NOMO-1 treated with DMSO at 0.1 percent for 48 hours (cell line): ENCODE measurements around the gene SLC25A22.

Experiments used
- DNase-seq: peaks from one replicate; lab custom pipeline; 2025; ENCODE audit not compliant: unreplicated experiment; lab: John Stamatoyannopoulos, UW

The SLC25A22 gene

DNA sequence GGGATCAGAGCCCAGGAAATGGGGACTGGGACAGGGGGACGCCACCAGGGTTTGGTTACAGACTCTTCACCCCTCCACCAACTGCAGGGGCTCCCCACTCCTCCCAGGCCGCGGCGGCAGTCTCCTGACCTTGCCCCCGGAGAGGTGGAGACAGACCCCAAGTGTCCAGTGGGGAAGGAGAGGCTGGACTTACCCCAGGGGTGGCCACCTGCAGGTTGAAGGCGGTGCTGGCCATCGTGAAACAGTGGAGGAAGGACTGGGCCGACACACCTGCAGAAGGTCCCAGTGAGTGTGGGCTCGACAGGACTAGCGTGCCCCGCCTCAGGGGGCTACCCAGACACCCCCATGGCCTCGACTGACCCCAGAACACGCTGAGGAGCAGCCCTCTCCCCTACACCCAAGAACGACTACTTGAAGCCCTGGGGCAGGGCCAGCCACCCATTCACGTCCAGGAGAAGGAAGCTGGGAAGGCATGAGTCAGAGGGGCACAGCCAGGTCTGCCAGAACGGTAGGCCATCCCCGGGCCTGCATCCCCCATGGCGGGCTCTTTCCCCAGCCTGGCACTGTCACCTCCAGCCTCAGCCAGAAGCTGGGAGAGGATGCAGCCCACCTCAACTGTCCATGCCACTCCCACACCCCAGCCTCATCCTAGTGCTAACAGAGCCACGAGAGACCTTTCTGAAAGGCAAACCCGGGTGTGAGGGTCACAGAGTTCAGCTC, 23.0 kb downstream of the SLC25A22 start:
- no peak for DNase-seq

GRCh38 chr11:773830-774229, 24.3 kb downstream of the SLC25A22 start:
- no peak for DNase-seq

GRCh38 chr11:773425-773824, 24.7 kb downstream of the SLC25A22 start:
- DNase-seq: no peak

GRCh38 chr11:772429-773390, 25.4 kb downstream of the SLC25A22 start:
- no peak for DNase-seq

DNA sequence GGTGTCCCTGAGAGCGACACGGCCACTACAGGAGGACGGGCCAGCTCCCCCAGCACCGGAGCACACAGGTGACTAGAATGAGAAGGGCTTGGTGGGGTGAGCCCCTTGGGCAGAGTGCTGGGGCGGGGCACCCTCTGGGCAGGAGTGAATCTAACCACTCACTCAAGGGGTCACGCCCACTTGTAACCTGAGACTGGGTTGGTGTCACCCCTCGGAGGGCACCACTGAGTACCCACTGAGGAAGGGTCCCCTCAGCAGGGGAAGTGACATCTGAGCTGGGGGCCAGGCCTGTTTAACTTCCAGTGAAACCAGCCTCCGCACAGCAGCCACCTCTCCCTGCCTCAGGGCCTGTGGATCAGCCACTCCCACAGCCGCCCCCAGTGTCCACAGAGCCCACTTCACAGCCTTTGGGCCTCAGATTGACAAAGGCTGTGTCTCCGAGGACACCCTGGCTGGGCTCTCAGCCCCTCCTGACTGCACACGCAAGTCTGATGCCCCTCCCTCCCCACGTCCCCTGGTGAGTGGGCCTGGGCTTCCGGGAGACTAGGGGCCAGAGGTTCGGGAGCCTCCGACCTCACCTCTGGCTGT, 26.4 kb downstream of the SLC25A22 start:
- DNase-seq: no peak

DNA sequence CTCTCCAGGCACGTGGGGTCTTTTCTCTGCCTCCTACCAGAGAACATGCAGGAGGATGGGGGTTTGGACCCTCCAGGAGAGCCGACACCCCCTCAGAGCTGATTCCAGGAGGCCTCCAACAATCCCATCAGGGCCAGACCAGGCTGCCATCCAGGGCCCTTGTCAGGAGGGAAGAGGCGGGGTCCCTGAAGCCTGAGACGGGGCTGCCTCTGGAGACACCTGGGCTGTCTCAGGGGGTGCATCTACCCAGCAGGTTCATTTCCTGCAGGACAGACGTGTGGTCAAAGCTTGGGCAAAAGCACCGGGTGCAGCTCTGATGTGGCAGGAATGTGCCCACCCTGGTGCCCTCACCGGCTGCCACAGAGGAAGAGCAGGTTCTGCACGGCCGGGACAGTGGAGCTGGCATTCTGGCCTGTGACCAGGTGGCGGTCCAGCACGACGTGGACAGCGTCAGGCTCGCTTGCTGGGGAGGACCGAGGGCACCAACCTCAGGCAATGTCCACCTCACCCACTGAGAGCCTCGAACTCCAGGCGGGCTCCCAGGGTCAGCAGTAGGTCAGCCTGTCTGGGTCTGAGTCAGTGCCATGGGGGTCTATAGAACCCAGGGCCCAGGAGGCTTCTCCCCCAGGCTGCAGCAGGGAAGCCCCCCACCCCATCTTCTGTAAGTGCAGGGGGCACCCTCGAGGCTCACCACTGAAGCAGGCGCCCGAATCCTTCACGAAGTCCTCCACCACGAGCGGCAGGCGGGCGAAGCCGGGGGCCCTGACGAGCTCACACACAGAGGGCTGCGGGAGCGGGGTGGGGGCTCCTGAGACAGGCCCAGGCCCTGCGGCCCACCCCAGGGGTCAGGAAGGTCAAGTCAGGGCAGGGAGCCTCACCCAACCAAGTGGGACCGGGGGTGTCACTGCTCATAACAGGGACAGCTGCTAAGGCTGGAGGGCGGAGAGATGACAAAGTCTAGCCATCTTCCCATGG, 27.2 kb downstream of the SLC25A22 start:
- no peak for DNase-seq

DNA sequence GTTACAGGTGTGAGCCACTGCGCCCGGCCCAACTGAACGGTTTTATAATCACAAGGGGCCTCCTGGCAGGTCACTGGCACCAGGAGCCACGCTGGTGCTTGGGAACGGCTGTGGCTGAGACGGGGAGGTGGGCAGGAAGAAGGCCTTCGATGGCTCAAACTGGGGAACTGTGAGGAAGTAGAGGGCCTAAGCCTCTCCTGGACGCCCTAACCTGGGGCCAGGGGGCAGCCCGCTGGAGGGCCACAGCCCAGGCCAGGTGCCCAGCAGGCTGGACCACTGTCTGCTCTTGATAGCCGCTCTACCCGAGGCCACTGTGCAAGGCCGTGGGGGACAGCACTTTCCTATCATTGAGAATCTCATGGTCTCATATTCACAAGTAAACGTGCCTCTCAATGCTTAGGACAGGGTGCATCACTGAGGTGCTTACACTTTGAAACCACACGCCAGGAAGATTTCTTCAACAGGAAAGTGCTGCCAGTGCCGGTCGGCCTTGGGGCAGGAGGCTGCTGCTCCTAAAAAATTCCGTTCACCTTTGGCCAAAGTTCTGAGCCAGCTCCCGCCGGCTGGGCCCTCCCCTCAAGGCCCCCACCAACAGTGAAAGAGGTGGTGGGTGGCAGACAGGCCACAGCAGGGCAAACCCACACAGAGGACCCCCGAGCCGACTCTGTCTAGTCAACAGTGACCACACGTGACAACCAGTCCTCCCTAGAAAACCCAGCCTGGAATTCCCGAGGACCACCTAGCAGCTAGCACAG, 28.0 kb downstream of the SLC25A22 start:
- no peak for DNase-seq

DNA sequence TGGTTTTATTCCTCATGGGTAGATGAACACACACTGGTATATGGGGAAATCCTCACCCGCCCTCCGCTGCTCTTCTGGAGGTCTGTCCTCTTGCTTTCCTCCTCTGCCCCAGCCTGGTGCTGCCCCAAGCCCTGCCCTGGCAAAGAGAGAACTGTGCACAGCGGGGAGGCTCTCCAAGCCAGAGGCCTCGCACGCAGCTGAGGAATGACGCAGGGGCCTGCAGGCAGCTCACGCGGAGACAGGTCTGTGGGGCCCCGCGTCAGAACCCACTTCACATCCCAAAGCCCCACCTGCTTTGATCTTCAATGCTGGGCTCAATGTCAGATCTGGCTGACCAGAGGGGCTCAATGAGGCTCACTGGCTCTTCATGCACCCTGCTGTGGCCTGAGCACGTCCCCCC, 30.8 kb downstream of the SLC25A22 start:
- DNase-seq: no peak

GRCh38 chr11:766936-767210, 31.2 kb downstream of the SLC25A22 start:
- no peak for DNase-seq

DNA sequence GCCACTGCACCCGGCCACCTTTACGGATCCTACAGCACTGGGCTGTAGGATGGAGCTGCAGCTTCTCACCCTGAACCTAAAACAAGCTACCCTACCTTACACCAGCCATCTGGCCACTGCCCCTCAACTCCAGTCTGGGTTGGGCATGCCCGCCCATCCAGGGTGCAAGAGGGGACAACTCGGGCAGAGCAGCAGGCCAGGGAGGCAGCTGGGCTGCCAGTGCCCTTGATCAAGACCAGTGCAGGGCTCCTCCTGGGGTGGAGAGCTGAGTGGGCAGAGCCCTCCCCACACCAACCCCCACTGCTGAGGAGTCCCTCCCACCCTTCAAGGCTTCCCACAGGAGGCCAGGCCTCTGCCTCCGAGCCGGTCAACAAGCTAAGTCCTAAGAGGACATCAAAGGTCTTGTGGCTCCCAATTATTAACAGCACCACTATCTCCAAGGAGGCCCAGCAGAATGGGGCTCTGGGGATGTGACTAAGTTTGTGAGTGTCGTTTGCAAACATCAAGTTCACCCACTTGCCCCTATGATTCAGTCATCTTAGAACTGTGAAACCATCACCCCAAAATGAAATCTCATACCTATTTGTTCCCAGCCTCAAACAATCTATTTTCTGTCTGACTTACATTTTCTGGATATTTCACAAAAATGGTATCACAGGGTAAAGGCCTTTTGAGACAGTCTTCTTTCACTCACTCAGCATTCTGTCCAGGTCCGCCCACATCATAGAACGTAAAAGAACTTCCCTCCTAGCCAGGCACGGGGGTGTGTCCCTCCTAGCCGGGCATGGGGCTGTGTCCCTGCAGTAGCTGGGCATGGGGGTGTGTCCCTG, 31.8 kb downstream of the SLC25A22 start:
- no peak for DNase-seq

GRCh38 chr11:765802-766091, 32.3 kb downstream of the SLC25A22 start:
- DNase-seq: no peak

DNA sequence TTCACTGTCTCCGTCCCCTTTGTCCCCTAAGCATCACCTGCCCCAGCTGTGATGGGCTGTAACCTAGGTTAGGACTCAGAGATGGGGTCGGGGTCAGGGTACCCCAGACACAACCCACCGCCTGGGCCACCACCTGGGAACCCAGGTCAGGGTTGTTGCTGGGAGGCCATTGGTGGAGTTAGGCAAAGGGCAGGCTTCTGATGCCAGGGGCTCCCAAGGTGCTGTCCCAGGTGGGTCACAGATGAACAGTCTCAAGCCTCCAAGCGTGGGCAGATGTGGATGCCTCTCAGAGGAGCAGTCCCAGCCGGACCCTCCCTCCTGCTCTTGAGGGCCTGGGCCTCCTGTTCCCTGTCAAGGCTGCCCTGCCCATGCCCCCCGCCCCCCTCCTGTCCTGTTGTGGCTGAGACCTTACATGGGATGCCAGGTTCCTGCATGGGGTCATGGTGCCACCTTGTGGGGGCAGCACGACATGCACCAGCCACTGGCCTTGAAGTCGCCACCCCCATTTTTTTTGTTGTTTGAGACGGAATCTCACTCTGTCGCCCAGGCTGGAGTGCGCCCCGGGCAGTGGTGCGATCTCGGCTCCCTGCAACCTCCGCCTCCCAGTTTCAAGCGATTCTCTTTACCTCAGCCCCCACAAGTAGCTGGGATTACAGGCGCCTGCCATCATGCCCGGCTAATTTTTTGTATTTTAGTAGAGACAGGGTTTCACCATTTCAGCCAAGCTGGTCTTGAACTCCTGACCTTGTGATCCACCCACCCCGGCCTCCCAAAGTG, 32.9 kb downstream of the SLC25A22 start:
- DNase-seq: peak; percentile 38

GRCh38 chr11:764322-765024, 33.6 kb downstream of the SLC25A22 start:
- no peak for DNase-seq

GRCh38 chr11:763549-764321, 34.3 kb downstream of the SLC25A22 start:
- DNase-seq: no peak

- no peak for DNase-seq
These were observed 35.0 kb downstream of the SLC25A22 start for GRCh38 chr11:763073-763463.

DNA sequence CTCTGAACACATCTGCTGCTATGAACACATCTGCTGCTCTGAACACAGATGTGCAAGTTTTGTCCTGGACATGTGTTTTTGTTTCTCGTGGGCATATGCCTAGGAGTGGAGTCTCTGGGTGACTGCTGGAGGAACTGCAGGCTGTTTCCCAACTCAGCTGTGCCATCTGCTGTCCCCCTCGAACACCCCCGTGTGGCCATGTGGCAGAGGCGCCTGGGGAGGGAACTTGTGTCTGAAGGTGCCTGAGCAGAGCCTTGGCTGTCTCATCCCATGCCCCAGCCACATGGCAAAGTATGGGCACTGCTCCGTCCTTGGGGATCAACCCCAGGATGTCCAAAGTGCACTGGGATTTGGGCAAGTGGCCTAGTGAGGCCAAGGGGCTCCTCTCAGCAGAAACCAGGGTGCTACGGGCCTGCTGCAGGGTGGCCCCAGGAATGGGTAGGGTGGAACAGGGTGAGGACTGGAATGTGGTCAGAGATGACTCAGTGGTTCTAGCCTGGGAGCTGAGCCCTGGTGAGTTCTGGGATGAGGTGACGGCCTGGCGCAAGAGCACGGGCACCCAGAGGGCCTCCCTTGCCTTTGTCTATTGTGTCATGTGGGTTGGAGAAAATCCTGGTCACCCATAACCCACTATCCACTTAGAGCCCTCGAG, 35.5 kb downstream of the SLC25A22 start:
- peak; percentile 49 for DNase-seq
